ENCODE data around the gene ENTREP1.
A peak's percentile ranks its signal among the peaks of the same experiment; 100 is the strongest.
"Not testable (repeated sequence)": the region's sequence is repeated elsewhere in the genome, so short reads cannot be mapped to it uniquely, and the experiment has no call there.

The ENTREP1 gene

DNA sequence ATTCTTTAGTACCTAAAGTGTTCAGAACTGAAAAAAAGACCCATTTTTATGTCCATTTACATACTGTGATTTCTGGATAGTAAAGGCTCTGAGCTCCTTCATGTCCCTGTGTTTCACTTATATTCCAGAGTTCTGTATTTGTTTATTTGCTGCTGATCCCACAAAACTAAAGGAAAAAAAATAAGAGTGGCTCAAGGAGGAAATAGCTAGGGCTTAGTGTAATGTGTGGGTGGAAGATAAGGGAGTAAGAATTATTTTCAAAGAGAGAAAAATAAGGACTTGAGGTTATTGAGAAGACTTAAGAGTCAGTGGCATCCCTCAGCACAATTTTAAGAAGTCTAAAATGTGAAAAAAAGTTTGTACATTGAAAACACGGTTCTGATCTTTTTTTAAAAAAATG, 46.0 kb downstream of the ENTREP1 start:
- no peak for DNase-seq (ENCODE audit: low spot score)

DNA sequence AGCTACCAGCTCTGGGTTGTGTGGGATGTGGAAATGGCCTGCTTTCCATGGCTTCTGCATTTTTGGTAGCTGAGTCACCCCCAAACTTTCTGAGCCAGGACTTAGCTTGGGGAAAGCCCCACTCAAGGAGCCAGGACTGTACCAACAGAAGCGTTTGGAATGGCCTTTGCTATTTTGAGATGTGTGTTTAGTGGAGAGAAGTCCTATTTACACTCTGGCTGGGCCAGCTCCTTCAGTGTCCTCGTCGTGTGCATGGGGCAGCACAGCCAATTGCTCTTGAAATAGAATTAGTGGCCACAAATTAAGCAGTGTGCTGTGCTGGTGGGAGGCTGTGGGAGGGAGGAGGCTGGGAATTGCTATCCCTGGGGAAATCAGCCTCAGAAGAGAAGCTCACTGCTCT, 51.6 kb downstream of the ENTREP1 start:
- DNase-seq (ENCODE audit: low spot score), result no peak

DNA sequence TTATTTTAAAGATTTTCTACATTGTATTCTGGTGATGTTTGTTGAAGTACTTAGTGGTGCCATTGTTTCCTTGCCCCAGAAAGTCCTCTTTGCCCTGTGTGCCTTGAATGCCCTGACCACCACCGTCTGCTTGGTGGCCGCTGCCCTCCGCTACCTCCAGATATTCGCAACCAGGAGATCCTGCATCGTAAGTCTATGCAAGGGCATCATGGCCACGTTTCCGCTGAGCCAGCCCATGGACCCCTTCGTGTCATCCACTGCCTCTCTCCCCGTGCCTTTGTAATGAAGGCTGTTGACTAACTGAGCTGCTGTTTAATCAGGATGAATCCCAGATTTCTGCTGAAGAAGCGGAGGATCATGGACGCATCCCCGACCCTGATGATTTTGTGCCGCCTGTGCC, 52.3 kb downstream of the ENTREP1 start:
- DNase-seq (ENCODE audit: low spot score), result no peak

DNA sequence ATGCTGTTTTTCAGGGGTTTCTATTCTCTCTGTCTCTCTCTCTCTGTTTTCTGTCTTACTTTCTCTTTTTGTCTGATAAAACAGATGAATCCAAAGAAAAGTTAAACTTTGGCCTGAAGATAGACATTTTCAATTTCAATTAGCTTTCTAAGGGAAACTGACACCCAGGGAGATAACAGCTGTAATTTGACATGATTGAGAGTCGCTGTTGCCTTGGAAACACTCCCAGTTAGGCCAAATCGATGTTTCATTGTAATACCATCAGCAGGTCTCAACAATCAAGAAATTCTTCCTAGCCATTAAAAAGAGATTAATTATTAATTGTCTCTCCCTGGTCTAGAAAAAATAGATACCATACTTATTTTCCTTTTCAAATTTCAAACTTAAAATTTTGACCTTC, 53.0 kb downstream of the ENTREP1 start:
- no peak for DNase-seq (ENCODE audit: low spot score)

DNA sequence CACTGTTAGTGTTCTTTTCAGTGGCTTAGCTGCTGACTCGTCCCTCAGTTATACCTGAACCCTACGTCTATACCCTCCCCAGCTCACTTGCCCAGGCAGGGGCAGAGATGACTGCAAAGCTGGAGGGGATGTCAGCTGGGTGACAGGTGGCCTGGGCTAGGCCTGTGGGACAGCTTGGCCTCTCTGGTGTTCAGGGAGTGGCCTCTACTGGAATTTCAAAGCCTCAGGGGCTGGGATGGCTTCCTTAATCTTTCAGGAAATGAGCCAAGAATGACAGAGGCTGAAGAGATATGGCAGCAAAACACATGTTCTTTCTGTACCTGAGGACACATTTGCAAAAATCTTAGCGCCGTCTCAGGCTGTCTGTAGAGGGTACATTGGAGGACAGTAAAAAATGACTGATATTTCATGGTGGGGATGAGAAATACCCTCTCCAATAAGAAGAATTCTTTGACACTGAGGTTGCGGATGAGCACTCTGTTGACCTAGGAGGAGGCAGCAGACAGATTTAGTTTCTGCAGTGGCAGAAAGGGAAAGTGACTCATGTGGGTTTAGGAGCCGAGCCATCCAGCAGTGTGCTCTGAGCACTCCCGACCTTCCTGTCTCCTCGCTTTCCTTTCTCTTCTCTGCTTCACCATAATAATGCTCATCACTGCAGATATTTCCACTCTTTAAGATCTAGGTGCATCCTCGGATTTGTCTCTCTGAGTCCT, 54.4 kb downstream of the ENTREP1 start:
- no peak for DNase-seq (ENCODE audit: low spot score)

DNA sequence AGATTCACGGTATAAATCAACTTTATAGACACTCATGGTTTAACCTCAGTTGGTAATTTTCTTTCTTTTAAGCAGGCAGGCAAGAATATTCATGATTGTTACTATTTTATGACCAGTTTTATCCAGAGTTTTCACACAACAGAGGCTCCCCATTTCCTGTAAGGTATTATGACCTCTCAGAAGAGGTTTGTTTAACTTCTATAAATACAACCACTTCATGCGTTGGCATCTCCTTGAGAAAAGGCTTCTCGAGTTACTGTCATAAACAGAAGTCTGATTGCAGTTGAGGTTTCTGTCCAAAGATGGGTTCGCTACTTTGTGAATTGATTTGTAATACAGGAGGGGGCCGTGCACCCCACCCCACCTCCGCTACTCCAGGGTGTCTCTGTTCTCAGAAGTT, 55.3 kb downstream of the ENTREP1 start:
- no peak for DNase-seq (ENCODE audit: low spot score)

DNA sequence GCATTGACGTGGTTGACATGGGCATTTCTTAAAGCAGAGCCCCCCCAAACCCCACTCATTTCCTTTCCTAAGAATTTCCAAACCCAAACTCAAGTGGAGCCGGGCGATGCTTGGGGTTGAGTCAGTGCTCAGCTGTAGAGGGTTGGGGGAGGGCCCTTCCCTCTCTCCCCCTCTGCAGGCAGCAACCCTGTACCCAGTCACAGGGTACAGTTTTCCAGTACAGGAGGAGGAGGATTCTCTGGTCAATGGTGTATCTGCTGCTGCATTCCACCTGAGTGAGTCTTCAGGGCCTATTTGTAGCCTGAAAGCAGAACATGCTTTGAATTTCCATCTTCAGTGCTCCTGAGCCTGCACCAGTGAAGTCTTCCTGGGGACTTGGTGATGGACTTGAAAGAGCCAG, 55.8 kb downstream of the ENTREP1 start:
- no peak for DNase-seq (ENCODE audit: low spot score)

DNA sequence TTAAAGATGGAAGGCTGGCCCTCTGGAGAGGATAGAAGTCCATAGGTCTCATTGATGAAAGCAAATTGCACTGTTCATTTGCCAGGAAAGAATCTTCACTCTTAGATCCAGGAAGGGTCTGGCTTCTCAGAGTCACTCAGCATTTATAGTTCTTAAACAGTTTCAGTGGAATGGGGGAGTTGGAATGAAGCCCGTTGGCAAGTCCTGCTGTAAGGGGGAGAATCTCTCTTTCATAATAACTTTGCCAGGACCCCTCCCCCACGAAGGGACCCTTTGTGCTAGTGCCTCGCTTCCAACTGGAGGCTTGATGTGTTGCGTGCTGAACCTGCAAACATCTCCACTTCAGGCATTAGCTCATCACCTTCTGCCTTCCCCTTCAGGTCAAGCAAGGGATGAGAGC, 57.1 kb downstream of the ENTREP1 start:
- DNase-seq (ENCODE audit: low spot score), result no peak

DNA sequence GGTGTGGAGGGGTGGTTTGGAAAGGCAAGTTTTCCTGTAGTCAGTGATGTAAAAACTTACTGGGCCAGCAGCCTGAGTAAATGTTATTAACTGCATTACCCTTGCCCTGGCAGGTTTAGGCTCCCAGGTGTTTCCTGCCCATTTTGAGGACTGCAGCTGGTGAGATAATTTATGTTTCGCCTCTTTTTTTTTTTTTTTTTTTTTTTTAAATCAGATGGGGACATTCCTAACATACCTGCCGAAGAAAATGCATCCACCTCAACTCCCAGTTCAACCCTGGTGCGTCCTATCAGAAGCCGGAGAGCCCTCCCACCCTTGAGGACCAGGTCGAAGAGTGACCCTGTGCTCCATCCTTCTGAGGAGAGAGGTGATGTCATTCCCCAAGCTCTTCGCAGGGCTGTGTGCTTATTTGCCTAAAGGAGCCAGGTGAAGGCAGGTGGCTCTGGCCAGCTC, 60.6 kb downstream of the ENTREP1 start:
- peak; percentile 23 for DNase-seq (ENCODE audit: low spot score)

DNA sequence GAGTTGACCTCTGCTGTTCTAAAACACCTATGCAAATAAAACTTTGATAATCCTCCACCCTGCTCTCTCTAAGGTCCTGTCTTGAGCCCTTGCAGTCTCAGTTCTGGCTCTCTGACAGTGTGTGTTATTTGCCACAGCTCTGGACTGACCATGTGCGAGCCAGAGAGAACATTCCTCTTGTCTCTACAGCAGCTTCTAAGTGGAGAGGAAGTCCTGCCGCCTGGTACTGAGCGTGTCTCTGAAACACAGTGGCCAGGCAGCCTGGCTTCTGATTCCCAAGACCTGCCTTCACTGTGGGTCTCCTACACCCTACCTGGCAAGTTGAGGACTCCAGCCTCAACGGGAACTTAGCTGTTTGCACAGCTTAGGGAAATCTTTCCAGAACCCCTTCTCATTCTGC, 61.6 kb downstream of the ENTREP1 start:
- DNase-seq (ENCODE audit: low spot score), result no peak

DNA sequence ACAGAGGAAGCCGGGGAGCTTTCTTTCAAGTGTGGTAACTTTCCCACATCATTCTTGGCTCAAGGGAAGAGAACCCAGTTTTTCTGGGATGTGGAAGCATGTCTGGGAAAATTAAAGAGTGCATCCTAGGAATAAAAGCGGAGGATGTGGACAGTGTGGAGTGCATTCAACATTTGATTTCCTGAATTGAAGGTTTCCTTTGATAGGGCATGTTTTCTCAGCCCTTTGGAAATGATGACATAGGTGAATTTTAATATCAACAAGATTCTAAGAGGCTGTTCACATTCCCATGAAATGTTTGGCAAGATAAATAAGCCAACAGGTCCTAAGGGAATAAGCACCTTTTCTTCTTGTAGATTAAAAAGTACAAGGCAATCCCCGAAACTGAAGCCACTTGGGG, 63.6 kb downstream of the ENTREP1 start:
- no peak for DNase-seq (ENCODE audit: low spot score)

DNA sequence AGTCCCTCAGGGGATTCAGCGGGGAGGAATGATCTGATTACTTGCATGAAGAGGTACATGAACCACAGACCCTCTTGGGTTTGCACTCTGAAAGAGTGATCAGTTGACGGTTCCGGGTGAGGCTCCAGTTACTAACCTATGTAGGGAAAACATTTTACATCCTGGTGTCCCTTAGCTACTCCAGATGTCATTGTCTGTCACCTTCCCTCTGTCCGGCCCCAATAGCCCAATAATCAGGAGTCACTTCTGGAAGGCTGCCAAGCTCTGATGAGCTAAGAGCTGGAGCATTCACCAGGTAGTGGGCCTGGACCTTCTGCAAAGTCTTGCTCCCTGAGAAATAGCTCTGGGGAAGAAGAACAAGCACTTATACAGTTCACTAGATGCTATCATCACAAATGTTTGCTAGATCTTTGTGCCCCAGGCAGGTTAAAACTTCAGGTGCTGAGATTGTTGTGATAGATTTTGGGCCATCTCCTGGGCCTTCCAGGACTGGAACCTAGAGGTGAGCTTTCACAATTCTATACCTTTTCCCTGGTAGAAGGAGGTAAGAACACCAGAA, 64.5 kb downstream of the ENTREP1 start:
- no peak for DNase-seq (ENCODE audit: low spot score)

DNA sequence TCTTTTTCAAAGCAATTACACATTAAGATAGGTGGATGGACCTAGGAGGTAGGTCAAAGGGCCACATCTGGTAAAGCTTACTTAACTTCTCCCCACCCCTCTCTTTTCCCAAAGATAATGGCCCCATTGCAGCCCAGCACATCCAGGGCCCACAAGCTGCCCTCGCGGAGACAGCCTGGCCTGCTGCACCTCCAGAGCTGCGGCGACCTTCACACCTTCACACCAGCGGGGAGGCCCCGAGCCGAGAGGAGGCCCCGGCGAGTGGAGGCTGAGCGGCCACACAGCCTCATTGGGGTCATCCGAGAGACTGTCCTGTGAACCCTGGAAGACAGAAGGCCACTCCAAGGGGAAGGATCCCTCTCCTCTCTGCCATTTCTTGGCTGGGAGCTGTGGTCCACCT, 66.5 kb downstream of the ENTREP1 start:
- no peak for DNase-seq (ENCODE audit: low spot score)

DNA sequence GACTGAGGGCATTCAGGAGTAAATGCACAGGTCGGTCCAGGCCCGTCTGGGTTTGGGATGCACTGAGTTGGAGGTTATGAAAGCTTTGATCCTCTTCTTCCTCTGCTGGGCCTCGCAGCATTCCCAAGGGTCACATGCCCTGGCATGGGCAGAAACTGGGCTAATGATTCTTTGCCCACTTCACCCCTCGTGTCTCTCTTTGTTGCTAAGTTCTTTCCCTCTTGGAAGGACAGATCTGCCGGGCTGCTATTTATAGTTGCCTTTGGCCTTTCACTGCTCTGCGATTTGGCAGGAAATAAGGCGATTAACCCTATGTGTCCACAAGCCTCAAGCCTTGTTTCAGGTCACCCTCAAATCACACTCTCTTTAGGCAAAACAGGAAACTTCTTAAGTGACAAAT, 66.9 kb downstream of the ENTREP1 start:
- DNase-seq (ENCODE audit: low spot score), result no peak

DNA sequence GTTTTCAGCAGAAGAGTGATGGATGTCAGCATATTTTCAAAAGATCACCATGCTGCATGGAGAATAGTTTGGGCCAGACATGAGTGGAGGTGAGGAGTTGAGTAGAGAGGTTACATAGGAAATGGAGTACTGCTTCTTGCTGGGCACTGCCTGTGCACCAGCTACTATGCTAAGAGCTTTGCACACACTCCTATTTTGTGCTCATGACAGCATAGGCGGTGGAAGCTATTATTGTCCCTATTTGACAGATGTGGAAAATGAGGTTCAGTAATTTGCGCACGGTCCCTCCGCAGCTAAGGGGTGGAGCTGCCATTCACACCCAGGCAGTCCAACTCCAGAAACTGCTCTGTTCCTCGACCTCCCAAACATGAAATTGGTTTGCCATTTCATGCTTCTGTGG, 67.8 kb downstream of the ENTREP1 start:
- no peak for DNase-seq (ENCODE audit: low spot score)

DNA sequence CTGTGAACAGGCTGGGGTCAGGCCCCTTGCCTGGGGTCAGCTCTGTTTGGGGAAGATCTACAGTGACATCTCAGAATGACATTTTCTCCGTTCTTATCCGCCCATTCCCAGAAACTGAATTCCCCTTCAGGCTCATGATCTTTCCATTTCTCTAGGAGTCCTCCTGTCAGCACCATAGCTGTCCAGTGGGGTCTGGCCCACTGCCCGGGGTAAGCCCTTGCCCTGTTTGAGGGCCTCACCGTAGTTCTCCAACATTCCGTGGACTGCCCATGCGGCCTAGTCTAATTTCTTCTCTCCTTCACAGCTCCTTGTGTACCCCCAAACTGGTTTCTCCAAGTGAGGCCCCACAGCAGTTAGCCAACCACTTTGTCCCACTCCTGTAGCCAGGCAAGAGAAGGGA, 68.4 kb downstream of the ENTREP1 start:
- no peak for DNase-seq (ENCODE audit: low spot score)

DNA sequence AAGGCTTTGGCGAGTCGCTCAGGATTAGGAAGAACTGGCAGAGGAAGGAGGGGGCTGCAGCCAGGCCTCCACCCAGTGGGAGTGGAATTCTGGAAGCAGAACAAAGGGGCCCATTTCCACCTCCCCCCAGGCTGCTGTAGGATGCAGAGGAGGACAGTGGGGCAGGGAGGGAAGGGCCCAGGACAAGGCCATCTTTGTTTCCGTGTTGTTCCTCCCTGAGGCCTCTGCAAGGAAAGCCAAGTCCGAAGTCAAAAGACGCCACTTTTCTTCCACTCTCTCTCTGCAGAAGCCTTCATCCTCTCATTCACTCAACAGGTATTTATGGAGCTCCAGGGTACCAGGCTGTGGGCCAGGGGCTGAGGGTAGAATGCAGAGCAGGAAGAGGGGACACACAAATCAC, 70.7 kb downstream of the ENTREP1 start:
- no peak for DNase-seq (ENCODE audit: low spot score)

DNA sequence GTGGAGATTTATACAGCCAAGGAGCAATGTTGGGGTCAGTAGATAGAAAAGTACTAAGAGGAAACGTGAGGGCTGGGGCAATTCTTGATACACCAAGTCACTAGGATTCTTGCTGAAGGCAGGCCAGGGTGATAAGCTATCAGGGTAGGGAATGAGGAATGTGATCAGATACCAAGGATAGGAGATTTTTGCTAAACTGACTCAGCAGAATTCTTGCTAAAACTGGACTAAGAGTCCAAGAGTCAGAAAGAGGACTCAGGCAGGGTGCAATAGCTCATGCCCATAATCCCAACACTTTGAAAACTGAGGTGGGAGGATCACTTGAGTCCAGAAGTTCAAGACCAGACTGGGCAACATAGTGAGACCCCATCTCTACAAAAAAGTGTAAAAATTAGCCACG, 71.7 kb downstream of the ENTREP1 start:
- DNase-seq (ENCODE audit: low spot score), result no peak

DNA sequence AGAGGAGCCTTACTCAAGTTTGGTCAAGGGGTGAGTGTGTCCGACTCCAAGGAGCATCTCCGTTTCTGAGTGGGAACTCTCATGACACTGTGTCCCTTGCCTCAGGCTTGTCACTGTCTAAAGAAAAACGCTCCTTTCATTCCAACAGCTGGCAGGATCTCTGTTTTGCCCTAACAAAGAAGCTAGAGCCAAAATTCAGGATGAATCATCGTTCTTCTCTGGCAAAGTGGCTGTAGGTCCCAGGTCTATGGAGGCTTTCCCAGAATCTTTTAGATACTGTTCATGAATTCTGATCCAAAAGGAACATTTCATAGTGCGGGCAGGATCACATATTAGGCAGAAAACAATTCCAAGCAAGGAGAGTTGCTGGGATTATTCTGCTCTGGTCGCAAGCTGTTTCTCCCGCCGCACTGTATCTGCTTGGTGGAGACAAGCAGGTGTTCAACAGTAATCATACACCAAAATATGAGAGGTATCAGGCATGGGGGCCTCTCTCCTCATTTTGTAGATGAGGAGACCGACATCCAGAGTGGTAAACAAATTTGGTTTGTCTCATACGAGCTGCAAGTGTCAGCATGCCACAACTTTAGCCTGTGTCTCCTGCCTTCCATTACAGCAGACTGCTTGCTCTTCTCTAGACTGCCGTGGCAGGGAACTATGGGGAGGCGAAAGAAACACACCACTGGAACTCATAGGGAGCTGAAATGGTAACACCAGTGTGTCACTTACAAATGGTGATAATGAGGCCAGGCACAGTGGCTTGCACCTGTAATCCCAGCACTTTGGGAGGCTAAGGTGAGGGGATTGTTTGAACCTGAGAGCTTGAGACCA, 72.6 kb downstream of the ENTREP1 start:
- DNase-seq (ENCODE audit: low spot score), result no peak

DNA sequence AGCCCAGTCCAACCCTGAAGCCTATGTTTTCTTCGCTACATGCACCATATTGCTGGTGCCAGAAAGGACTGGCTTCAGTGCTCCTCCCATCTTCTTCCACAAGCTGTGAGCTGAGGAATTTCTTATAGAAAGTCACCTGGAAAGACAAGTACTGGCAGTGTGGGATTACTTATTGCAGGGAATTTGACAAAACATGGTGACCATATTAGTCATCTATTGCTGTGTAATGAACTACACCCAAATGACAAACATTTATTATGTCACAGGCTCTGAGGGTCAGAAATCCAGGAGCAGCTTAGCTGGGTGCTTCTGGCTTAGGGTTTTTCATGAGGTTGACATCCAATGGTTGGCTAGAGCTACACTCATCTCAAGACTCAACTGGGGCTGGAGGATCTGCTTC, 75.5 kb downstream of the ENTREP1 start:
- DNase-seq (ENCODE audit: low spot score), result no peak

DNA sequence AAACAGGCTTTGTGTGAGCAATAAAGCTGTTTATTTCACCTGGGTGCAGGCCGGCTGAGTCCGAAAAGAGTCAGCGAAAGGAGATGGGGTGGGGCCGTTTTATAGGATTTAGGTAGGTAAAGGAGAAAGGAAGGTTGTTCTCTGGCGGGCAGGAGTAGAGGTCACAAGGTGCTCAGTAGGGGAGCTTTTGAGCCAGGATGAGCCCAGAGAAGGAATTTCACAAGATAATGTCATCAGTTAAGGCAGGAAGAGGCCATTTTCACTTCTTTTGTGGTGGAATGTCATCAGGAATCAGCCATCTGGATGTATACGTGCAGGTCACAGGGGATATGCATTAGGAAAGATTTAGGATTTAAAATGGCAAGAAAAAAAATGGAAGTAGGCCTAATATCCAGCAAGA, 84.9 kb downstream of the ENTREP1 start:
- not testable (repeated sequence) for DNase-seq (ENCODE audit: low spot score)

DNA sequence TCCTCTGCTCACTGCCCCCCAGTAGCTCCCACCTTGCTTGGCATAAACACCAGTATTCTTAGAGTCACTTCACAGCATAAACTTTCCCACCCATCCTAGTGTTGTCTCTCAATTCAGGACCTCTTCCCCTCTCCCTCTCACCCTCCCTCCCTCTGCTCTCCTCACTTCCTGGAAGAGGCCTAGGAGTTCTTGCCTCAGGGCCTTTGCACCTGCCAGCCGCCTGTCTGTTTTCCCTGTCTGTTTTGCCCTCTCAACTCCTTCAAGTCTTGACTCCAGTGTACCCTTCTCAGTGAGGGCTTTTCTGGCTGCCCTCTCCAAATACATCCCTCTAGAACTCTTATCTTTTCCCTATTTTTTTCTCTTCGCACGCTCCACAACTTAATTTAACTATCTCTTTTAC, 86.2 kb downstream of the ENTREP1 start:
- DNase-seq (ENCODE audit: low spot score), result no peak

Data from NAMALWA (cell line).